ENCODE measurements around the gene TRMT2B. TPM values are rescaled to one million over a fixed set of nuclear protein-coding genes. Genes with fewer than 3 reads are reported as not detected.

TRMT2B gene
- total and polyA plus RNA-seq, 2 of the 13 experiments (the other 11 are each of a cell fraction or from before 2014, with no cell fraction given) = 7.0 to 11.2 TPM

GRCh38 chrX:100969408-100969807, 82.5 kb downstream of the TRMT2B start, which contains the start of gene ARL13A:
TSS of gene ARL13A (plus strand) at chrX:100969708. CDS start at chrX:100973690, 3,982 bp downstream.
- no peak within 1 kb of the TSS for H2AFZ ChIP-seq (ENCODE audit: low read length)
- H3K9ac ChIP-seq (ENCODE audit: insufficient read depth, low read depth, low read length) = no peak within 1 kb of the TSS

GRCh38 chrX:100964362-100964761, 87.5 kb downstream of the TRMT2B start:
- no peak for FAIRE-seq
- BruUV-seq (replicated peaks) = no TSS peak
- TF ChIP-seq ZNF142 (CRISPR knock-in tag; IDR thresholded peaks at IDR 0.05) (no peak), THRA (CRISPR knock-in tag; IDR thresholded peaks at IDR 0.05; ENCODE audit: borderline replicate concordance) (no peak), FOXA1 (IDR thresholded peaks at IDR 0.05) (no peak), FOXA1 (CRISPR knock-in tag; IDR thresholded peaks at IDR 0.05) (no peak), ZMYM2 (CRISPR knock-in tag; IDR thresholded peaks at IDR 0.05) (no peak), PTBP1 (IDR thresholded peaks at IDR 0.05; ENCODE audit: low read depth, low read length, poor library complexity, severe bottlenecking) (no peak), ZNF549 (CRISPR knock-in tag; IDR thresholded peaks at IDR 0.05) (no peak), ZNF343 (CRISPR knock-in tag; IDR thresholded peaks at IDR 0.05) (no peak), ZSCAN31 (CRISPR knock-in tag; IDR thresholded peaks at IDR 0.05; ENCODE audit: low read depth) (no peak), ZSCAN12 (CRISPR knock-in tag; IDR thresholded peaks at IDR 0.05) (no peak)

More at GRCh38 chrX:100969408-100969807, 82.5 kb downstream of the TRMT2B start, which contains the start of gene ARL13A:
- WGBS (ENCODE audit: low lambda C conversion rate) = 69% methylated on average over 2 of the region's 2 CpGs
- in situ Hi-C loops (cut with HindIII; ENCODE audit: extremely low pct_ligation_motif_present, low pct_unique_long_range_greater_than_20kb) = no loop called here
- TF ChIP-seq ZNF580 (CRISPR knock-in tag; IDR thresholded peaks at IDR 0.05; ENCODE audit: borderline replicate concordance, low read depth) (no peak), PCBP1 (IDR thresholded peaks at IDR 0.05; ENCODE audit: borderline replicate concordance, low read depth, low read length) (no peak), PLRG1 (conservative IDR thresholded peaks at IDR 0.05) (no peak)
- no peak for ATAC-seq
- no TSS peak for BruUV-seq (replicated peaks)
- no peaks in the 10 kb centered on the region for H3K27me3 ChIP-seq (ENCODE audit: control insufficient read depth in 1 of 2, insufficient read depth in 2 of 2, low read length in 2 of 2)
- intact Hi-C loops (cut with micrococcal nuclease; ENCODE audit: unreplicated experiment) = no loop called here
- POLR2A ChIA-PET = no interaction called here
- no peak for DNase-seq (ENCODE audit: low spot score)
- H3K36me3 ChIP-seq (replicated peaks in 1 of 2; ENCODE audit: control insufficient read depth in 1 of 2, insufficient read depth in 2 of 2, low read length in 2 of 2) = no peaks in the 10 kb centered on the region
- H3K4me1 ChIP-seq (ENCODE audit: insufficient read depth, low read length) = no peaks in the 10 kb centered on the region
- no peak within 1 kb of the TSS for H3K4me2 ChIP-seq (ENCODE audit: low read depth, low read length)
- no peaks in the 10 kb centered on the region for H4K20me1 ChIP-seq (ENCODE audit: insufficient read depth, low read length)
- no peaks in the 10 kb centered on the region for H3K79me2 ChIP-seq (ENCODE audit: insufficient read depth, low read length)
- no peak within 1 kb of the TSS for H3K27ac ChIP-seq (ENCODE audit: extremely low read length, insufficient read depth, low read length)
- CTCF ChIA-PET (ENCODE audit: low intra/inter-chr PET ratio, low total read pairs) = no interaction called here
- H3K4me3 ChIP-seq (replicated peaks in 1 of 3; ENCODE audit: insufficient read depth in 1 of 3, low read depth in 2 of 3, low read length in 3 of 3) = no peak within 1 kb of the TSS
- no peaks in the 10 kb centered on the region for H3K9me3 ChIP-seq (ENCODE audit: low read length)
- FAIRE-seq = no peak

More at GRCh38 chrX:100964362-100964761, 87.5 kb downstream of the TRMT2B start:
- Histone ChIP-seq H3K4me1 (ENCODE audit: insufficient read depth, low read length) (no peaks in the 10 kb centered on the region), H3K27ac (ENCODE audit: extremely low read length, insufficient read depth, low read length) (no peak overlapping the region), H3K36me3 (replicated peaks in 1 of 2; ENCODE audit: control insufficient read depth in 1 of 2, insufficient read depth in 2 of 2, low read length in 2 of 2) (no peaks in the 10 kb centered on the region), H3K9me3 (ENCODE audit: low read length) (no peaks in the 10 kb centered on the region), H3K79me2 (ENCODE audit: insufficient read depth, low read length) (no peaks in the 10 kb centered on the region), H2AFZ (ENCODE audit: low read length) (no peak overlapping the region), H3K4me3 (replicated peaks in 1 of 3; ENCODE audit: insufficient read depth in 1 of 3, low read depth in 2 of 3, low read length in 3 of 3) (no peak overlapping the region), H4K20me1 (ENCODE audit: insufficient read depth, low read length) (no peaks in the 10 kb centered on the region), H3K4me2 (ENCODE audit: low read depth, low read length) (no peak overlapping the region), H3K9ac (ENCODE audit: insufficient read depth, low read depth, low read length) (no peak overlapping the region), H3K27me3 (ENCODE audit: control insufficient read depth in 1 of 2, insufficient read depth in 2 of 2, low read length in 2 of 2) (no peaks in the 10 kb centered on the region)
- in situ Hi-C loops (cut with HindIII; ENCODE audit: extremely low pct_ligation_motif_present, low pct_unique_long_range_greater_than_20kb) = no loop called here
- intact Hi-C loops (cut with micrococcal nuclease; ENCODE audit: unreplicated experiment) = no loop called here
- DNase-seq (ENCODE audit: low spot score) = no peak
- ATAC-seq = no peak
- CTCF ChIA-PET (ENCODE audit: low intra/inter-chr PET ratio, low total read pairs) = no interaction called here
- POLR2A ChIA-PET = no interaction called here
